ENCODE measurements around the gene KCNAB1. TPM values are rescaled to one million over a fixed set of nuclear protein-coding genes. Genes with fewer than 3 reads are reported as not detected.

Gene KCNAB1
- total RNA-seq, 1 donor from 2014 or later, result 3.9 TPM

- Histone ChIP-seq H3K27me3 (no peaks in the 10 kb centered on the region), H3K4me1 (no peaks in the 10 kb centered on the region), H3K9me3 (no peaks in the 10 kb centered on the region), H3K27ac (no peak overlapping the region), H3K36me3 (no peaks in the 10 kb centered on the region), H3K4me3 (no peak overlapping the region)
- TF ChIP-seq POLR2A (IDR thresholded peaks at IDR 0.05) (no peak), POLR2AphosphoS5 (IDR thresholded peaks at IDR 0.05; ENCODE audit: insufficient read depth in 1 of 2, low read depth in 1 of 2) (no peak)
- TF ChIP-seq, protein P1, sequence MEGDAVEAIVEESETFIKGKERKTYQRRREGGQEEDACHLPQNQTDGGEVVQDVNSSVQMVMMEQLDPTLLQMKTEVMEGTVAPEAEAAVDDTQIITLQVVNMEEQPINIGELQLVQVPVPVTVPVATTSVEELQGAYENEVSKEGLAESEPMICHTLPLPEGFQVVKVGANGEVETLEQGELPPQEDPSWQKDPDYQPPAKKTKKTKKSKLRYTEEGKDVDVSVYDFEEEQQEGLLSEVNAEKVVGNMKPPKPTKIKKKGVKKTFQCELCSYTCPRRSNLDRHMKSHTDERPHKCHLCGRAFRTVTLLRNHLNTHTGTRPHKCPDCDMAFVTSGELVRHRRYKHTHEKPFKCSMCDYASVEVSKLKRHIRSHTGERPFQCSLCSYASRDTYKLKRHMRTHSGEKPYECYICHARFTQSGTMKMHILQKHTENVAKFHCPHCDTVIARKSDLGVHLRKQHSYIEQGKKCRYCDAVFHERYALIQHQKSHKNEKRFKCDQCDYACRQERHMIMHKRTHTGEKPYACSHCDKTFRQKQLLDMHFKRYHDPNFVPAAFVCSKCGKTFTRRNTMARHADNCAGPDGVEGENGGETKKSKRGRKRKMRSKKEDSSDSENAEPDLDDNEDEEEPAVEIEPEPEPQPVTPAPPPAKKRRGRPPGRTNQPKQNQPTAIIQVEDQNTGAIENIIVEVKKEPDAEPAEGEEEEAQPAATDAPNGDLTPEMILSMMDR (IDR thresholded peaks at IDR 0.05), result no peak
- intact Hi-C loops (cut with DNase I), result loop anchor here (5.0 kb wide), 1 partner anchor 1339 kb away; no protein-coding TSS in a partner anchor
- DNase-seq (ENCODE audit: extremely low spot score in 2 of 2), result no peak
These were observed 460.7 kb downstream of the KCNAB1 start for GRCh38 chr3:156581033-156581432.

- Histone ChIP-seq H3K9me3 (no peaks in the 10 kb centered on the region), H3K36me3 (no peaks in the 10 kb centered on the region), H3K4me1 (peaks cover 6% of the 10 kb centered on the region), H3K27me3 (no peaks in the 10 kb centered on the region), H3K4me3 (no peak overlapping the region), H3K27ac (no peak overlapping the region)
- intact Hi-C loops (cut with DNase I), result loop anchor here (5.0 kb wide), 1 partner anchor 1340 kb away; no protein-coding TSS in a partner anchor
- no peak for DNase-seq (ENCODE audit: extremely low spot score in 2 of 2)
- TF ChIP-seq POLR2A (IDR thresholded peaks at IDR 0.05) (no peak), POLR2AphosphoS5 (IDR thresholded peaks at IDR 0.05; ENCODE audit: insufficient read depth in 1 of 2, low read depth in 1 of 2) (no peak)
- TF ChIP-seq, protein P1 (IDR thresholded peaks at IDR 0.05), result no peak
These were observed 461.6 kb downstream of the KCNAB1 start for GRCh38 chr3:156581954-156582353.

DNA sequence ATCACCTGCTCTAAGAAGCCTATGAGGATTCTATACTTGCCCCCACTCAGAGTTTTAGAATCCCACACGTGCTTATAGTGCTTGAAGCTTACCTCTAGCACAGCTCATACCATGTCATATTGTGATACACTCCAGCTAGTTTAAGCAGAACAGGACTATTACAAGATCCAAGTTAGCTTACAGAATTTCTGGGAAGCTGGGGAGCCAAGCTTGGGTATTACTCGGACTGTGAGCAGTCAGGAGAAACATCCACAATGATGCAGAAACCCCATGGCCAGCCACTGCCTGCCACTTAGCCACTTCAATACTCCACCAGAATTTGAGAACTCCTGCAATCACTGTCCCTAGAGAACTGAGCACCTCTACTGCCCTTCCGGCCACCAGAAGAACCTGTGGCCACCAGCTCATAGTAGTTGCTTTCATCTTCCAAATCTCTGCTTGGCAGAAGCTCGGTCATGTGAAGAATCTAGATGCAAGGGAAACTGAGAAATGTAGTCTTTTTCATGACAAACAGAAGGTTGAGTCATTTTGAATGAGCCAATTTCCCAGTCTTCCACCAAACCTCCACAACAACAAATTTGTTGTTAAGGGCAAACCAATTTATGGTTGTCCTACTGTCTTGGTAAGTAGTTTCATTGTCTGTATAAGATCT, 462.3 kb downstream of the KCNAB1 start:
- H3K9me3 ChIP-seq, result no peaks in the 10 kb centered on the region
- no peaks in the 10 kb centered on the region for H3K27me3 ChIP-seq
- H3K4me3 ChIP-seq, result no peak overlapping the region
- H3K4me1 ChIP-seq, result peaks cover 6% of the 10 kb centered on the region
- no peak overlapping the region for H3K27ac ChIP-seq
- DNase-seq (ENCODE audit: extremely low spot score in 2 of 2), result no peak
- intact Hi-C loops (cut with DNase I), result loop anchor here (5.0 kb wide), 1 partner anchor 1340 kb away; no protein-coding TSS in a partner anchor
- H3K36me3 ChIP-seq, result no peaks in the 10 kb centered on the region
- TF ChIP-seq POLR2AphosphoS5 (IDR thresholded peaks at IDR 0.05; ENCODE audit: insufficient read depth in 1 of 2, low read depth in 1 of 2) (no peak), POLR2A (IDR thresholded peaks at IDR 0.05) (no peak)
- TF ChIP-seq, protein P1 (IDR thresholded peaks at IDR 0.05), result no peak

DNA sequence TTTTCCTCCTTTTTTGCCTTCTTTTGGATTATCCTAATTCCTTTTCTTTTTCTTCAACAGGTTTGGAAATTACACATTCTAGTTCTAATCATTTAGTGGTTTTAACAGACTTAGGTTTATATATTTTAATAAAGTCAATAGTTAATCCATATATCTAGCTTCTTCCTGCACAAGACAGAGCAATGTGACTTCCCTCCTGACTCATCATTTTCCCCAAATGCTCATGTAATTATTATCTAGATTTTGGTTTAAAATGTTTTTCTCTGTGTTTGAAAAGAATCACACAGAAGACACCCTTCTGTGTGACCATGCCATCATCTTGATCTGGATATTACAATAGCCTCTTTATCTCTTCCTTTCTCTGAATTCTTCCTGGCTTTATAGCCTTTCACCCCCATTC, 463.1 kb downstream of the KCNAB1 start:
- Histone ChIP-seq H3K9me3 (no peaks in the 10 kb centered on the region), H3K36me3 (no peaks in the 10 kb centered on the region), H3K4me1 (peaks cover 6% of the 10 kb centered on the region), H3K27ac (no peak overlapping the region), H3K4me3 (no peak overlapping the region), H3K27me3 (no peaks in the 10 kb centered on the region)
- DNase-seq (ENCODE audit: extremely low spot score in 2 of 2), result no peak
- intact Hi-C loops (cut with DNase I), result loop anchor here (5.0 kb wide), 1 partner anchor 1341 kb away; no protein-coding TSS in a partner anchor
- no peak for TF ChIP-seq POLR2A (IDR thresholded peaks at IDR 0.05)
- TF ChIP-seq, protein P1 (IDR thresholded peaks at IDR 0.05), result no peak
- no peak for TF ChIP-seq POLR2AphosphoS5 (IDR thresholded peaks at IDR 0.05; ENCODE audit: insufficient read depth in 1 of 2, low read depth in 1 of 2)
